ENCODE results near the gene PCSK9.

- TF ChIP-seq HDAC2 (CRISPR knock-in tag; IDR thresholded peaks at IDR 0.05) (no peak), CTCF (CRISPR knock-in tag; IDR thresholded peaks at IDR 0.05) (no peak), SP1 (IDR thresholded peaks at IDR 0.05) (no peak), SP1 (CRISPR knock-in tag; IDR thresholded peaks at IDR 0.05) (no peak), ZNF253 (CRISPR knock-in tag; IDR thresholded peaks at IDR 0.05; ENCODE audit: borderline replicate concordance) (no peak), ZNF343 (CRISPR knock-in tag; IDR thresholded peaks at IDR 0.05) (no peak), POLR2AphosphoS5 (IDR thresholded peaks at IDR 0.05; ENCODE audit: low read depth, low read length) (no peak), ZNF7 (CRISPR knock-in tag; IDR thresholded peaks at IDR 0.05) (no peak)
Observed at GRCh38 chr1:55103891-55104290, 64.5 kb downstream of the PCSK9 start.
